Activated naive CD8-positive, alpha-beta T cell treated with anti-CD3 and anti-CD28 coated beads, Interleukin-2, amount 50 U/mL, for 16 hours (primary cell): ENCODE measurements around the gene SLC5A5.

Experiments used
- DNase-seq: peaks from one replicate; pipeline ENCODE4 v3.0.0-alpha.2; 2020; ENCODE audit warnings: low read depth, low spot score

SLC5A5 gene

DNA sequence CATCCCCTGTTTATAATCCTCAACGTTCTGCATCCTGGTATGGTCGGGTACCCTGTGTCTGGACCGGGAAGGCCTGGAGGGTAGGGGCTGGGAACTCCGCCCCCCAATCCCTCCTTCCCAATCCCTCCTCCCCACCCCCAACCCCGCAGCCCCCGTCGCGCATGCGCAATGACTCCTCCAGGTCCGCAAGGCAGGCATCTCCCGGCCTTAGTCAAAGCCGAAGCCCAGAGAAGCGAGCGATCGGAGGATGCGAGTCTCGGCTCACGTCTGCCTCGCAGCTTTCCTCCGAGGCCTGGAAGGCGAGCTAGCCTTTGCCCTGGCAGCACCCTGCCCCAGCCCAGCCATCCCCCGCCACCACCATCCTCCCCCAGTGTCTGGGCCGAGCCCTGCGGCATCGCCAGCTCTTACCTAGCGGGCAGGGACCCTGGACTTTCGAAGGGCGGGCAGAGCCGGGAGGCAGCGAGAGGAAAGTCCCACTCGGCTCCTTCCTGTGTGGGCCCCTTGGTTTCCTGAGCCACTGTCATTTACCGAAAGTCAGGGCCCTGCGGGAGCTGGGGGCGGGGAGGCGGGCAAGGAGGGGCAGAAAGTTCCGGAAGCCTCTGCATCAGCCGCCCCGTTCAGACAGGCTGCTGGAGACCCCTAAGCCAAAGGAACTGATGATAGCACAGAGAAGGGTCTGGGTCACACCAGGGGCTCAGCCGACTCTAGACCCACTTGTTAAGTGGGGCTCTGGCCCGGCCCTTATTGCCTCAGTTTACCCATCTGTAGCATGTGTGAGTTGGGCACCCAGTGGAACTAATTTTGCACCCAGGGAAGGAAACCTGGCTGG, 24.0 kb upstream of the SLC5A5 start, which contains the start of gene JAK3:
JAK3 (minus strand) TSS at position 445 of the 829 bp plus-strand sequence. CDS start 3,565 bp downstream, outside the sequence.
- DNase-seq: peak; percentile 75

- DNase-seq: no peak
Observed at GRCh38 chr19:17848595-17849292, 23.0 kb upstream of the SLC5A5 start.

GRCh38 chr19:17854061-17854460, 17.7 kb upstream of the SLC5A5 start:
- no peak for DNase-seq

DNA sequence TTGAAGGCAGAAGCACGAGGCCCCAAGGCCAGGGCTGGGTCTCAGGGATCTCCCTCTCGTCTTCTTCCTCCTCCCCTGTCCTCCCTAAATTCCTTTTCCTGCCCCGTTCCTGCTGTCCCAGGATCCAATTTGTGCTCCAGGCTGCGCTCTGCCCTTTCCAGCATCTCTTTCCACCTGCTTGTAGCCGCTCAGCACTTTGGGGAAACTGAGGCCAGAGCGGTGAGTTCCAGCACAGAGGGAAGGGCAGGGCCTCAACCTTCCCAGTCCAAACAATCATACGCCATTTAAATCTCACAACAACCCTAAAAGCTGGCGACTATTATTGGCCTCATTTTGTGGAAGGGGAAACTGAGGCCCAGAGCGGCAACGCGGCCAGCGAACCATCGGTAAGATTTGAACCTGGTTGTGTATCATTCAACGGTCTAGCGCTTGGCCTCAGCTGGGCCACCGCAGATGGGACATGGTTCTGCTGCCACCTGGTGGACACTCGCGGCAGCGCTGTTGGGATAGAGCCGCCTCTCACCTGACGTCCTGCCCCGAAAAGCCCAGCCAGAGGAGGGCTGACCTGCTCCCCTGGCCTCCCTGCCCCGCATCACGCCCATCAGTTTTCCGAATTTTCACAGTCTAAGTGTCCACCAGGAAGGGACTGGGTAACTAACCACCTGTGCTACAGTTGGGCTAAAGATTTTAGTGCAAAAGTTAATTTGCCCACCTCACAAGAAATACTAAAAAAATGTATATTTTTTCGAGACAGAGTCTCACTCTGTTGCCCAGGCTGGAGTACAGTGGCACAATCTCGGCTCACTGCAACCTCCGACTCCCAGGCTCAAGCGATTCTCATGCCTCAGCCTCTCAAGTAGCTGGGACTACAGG, 16.2 kb upstream of the SLC5A5 start:
- DNase-seq: peak; percentile 82

GRCh38 chr19:17859533-17860330, 12.0 kb upstream of the SLC5A5 start, which contains the start of gene RPL18A:
Gene RPL18A (plus strand): TSS chr19:17859910. CDS start chr19:17859957, 47 bp downstream.
- peak; percentile 95 for DNase-seq

- DNase-seq: no peak
Observed at GRCh38 chr19:17860331-17860992, 11.3 kb upstream of the SLC5A5 start.

GRCh38 chr19:17860993-17861360, 10.8 kb upstream of the SLC5A5 start:
- DNase-seq: no peak

GRCh38 chr19:17861542-17862402, 10.0 kb upstream of the SLC5A5 start:
- no peak for DNase-seq

GRCh38 chr19:17862711-17863519, 8.8 kb upstream of the SLC5A5 start:
- no peak for DNase-seq

DNA sequence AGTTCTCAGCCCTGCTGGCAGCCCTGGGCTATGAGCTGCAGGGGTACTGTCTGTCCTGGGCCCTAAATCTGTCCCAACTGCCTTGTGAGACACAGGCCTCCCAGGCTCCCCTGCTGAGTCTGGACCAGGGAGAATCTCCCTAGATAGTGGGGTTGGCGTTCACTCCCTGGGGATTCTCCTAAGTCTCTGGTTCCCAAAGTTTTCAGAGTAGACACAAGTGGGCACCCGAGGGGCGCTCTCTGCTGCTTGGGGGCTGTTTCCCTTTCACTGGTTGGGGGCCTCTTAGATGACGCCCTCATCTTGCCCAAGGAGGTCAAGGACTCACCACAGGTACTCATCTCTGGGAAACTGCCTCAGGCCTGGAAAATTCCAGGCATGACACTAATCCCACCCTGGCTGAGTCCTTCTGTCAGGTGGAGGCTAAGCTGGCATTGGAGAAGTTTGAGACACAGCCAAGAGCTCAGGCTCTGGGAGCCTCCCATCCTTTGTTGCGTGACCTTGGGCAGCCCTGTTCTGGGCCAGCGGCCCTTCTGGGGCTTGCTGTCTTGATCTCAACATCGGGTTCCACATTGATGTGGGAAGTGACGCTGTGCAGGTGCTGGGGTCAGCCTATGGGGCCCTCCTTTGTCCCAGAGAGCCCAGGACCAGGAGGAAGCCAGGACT, 8.1 kb upstream of the SLC5A5 start:
- no peak for DNase-seq

DNA sequence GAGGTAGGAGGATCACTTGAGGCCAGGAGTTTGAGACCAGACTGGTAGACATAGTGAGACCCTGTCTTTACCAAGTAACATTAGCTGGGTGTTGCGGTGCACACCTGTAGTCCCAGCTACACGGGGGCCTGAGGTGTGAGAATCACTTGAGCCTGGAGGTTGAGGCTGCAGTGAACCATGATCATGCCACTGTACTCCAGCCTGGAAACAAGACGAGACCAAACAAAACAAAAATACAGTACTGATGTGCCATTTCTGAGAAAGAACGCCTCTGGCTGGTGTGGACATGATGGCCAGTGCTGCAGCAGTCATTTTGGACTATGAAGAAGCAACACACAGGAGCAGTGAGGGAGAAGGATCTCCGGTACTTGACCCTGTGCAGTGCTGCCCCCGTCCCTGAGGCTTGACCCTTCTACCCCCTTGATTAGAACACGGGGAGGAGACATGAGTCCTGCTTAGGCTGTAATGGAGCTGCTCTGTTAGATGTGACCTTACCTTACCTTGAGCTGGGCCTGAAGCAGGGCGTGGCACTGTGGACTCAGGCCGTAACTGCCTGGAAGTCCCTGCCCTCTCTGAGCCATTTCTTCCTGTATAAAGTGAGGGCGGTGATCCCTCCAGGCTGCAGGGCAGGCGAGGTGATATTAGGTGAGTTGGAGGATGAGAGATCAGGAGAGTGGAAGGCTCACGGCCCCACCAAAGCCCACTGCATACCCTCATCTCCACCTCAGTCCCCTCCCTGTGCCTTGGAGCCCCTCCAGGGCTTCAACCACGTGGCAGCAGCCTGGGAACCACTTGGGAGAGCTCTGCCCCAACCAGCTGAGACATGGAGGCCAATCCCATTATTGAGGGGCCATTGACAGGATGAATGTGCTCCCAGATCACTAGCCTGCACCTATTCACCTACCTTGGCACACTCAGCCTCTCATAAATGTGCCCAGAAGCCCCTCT, 6.1 kb upstream of the SLC5A5 start:
- no peak for DNase-seq

- no peak for DNase-seq
Observed at GRCh38 chr19:17866312-17866963, 5.3 kb upstream of the SLC5A5 start.

DNA sequence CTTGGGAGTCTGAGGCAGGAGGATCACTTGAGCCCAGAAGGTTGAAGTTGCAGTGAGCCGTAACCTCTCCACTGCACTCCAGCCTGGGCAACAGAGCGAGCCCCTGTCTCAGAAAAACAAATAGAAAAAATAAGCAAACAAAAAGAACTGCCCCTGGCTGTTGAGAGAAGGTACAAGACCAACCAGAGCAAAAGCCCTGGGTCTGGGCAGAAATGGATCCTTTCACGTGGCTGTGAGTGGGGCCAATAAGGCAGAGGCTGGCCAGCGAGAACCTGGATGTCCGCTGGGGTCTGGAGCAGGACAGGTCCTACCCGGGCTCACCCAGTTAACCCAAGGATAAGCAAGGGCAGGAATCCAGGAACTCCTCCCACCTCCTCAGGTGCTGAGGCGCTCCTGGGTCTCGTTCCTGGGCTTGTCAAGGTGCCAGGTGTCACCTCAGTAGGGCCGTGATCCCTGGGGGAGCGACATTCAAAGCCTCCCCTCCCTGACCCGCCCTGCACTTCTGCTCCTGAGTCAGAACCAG, 4.7 kb upstream of the SLC5A5 start:
- DNase-seq: no peak

DNA sequence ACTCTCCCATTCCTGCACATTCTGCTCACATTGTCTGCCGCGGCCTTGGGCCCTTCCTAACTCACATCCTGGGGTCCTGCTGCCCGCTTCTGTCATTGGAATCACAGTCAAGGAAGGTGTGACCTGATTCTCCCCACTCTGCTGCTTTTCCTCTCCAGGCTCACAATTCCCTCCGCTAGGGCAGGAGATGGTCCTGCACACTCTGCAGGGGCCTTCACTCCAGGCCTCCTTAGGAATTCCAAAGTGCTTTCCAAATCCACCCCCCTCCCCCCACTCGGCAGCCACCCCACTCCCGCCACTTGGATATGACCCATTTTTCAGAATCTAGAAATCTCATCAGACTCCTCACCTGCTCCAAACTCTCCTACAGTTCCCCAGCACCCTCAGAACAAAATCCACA, 3.1 kb upstream of the SLC5A5 start:
- DNase-seq: no peak

- DNase-seq: no peak
Observed at GRCh38 chr19:17869114-17869608, 2.6 kb upstream of the SLC5A5 start.
